HCT116 (cell line): ENCODE measurements around the gene DDI2. TPM values are rescaled to one million over a fixed set of nuclear protein-coding genes. Genes with fewer than 3 reads are reported as not detected.

ENCODE experiments used
- ATAC-seq: fragments of 200-7000 bp; cut with Tn5 transposase; 2 replicates; pipeline ENCODE4 v1.9.1; 2020; ENCODE audit warnings: mild to moderate bottlenecking, moderate library complexity
- BruUV-seq: library from RNA; stranded (reverse); fragments of 400-500 nt; replicated peaks from 2 replicates; lab custom pipeline; 2021; lab: Mats Ljungman, UMichigan
- CTCF ChIA-PET: fragments of 300-600 bp; sonication (Branson Sonifier 250); formaldehyde crosslinking; loops from one replicate; lab custom pipeline; 2021; ENCODE audit warnings: antibody characterized with exemption; lab: Charles Lee
- POLR2A ChIA-PET: fragments of 300-600, 350-600 bp; sonication (Branson Sonifier 250); formaldehyde crosslinking; loops from one replicate; lab custom pipeline; 2021; ENCODE audit warnings: antibody characterized with exemption; lab: Charles Lee
- RAD21 ChIA-PET, 2 experiments: fragments of 300-600 bp; sonication (Branson Sonifier 250); formaldehyde crosslinking; loops; one replicate each; lab custom pipeline; 2023; ENCODE audit warnings: low total read pairs in 2 of 2; ENCODE audit not compliant: uncharacterized antibody in 2 of 2, unreplicated experiment in 2 of 2, low non-redundant PET in 1 of 2; lab: Charles Lee
- DNase-seq: peaks from one replicate; pipeline ENCODE4 v3.0.0-alpha.2; 2010; ENCODE audit warnings: low read depth, low spot score
- H2AFZ ChIP-seq: fragments of 200-600 bp; shearing (Covaris generic), sonication (generic); 2 replicates; pipeline ENCODE4 v1.6.1; 2017; ENCODE audit warnings: low read depth, mixed run types, mixed read lengths, antibody characterized with exemption, low read length; ENCODE audit not compliant: poor library complexity, severe bottlenecking
- H3K27ac ChIP-seq: 2 replicates; pipeline ENCODE4 v1.5.1; 2012; ENCODE audit warnings: low read depth, low read length
- H3K27me3 ChIP-seq: fragments of 200-600 bp; sonication (generic); 2 replicates; pipeline ENCODE4 v1.6.1; 2016; ENCODE audit warnings: mixed run types, low read length, mixed read lengths; ENCODE audit not compliant: insufficient read depth
- H3K36me3 ChIP-seq, 2 experiments: fragments of 200-500 bp in 1 of 2; fragments of 200-600 bp in 1 of 2; sonication (Bioruptor generic) in 1 of 2; sonication (generic) in 1 of 2; 2 replicates each; pipeline versions ENCODE4 v1.5.1 to v1.6.1; 2014 to 2016; ENCODE audit warnings: low read length in 2 of 2, inconsistent platforms in 1 of 2, mixed read lengths in 1 of 2, mixed run types in 1 of 2; ENCODE audit not compliant: insufficient read depth in 2 of 2, control insufficient read depth in 1 of 2
- H3K4me1 ChIP-seq, 2 experiments: fragments of 200-600 bp in 1 of 2; sonication (generic) in 1 of 2; 2 replicates each; pipeline versions ENCODE4 v1.5.1 to v1.6.1; 2012 to 2017; ENCODE audit warnings: low read length in 2 of 2, inconsistent platforms in 1 of 2, mild to moderate bottlenecking in 1 of 2, mixed read lengths in 1 of 2, mixed run types in 1 of 2, moderate library complexity in 1 of 2; ENCODE audit not compliant: insufficient read depth in 2 of 2, control insufficient read depth in 1 of 2
- H3K4me2 ChIP-seq: fragments of 200-600 bp; sonication (generic); 2 replicates; pipeline ENCODE4 v1.6.1; 2017; ENCODE audit warnings: mixed run types, low read length, mixed read lengths
- H3K4me3 ChIP-seq, 2 experiments: fragments of 200-600 bp in 1 of 2; sonication (generic) in 1 of 2; replicated peaks in 1 of 2; 2 replicates each; pipeline ENCODE4 v1.5.1; 2011 to 2016; ENCODE audit warnings: low read length in 2 of 2, control low read depth in 1 of 2, low read depth in 1 of 2, mild to moderate bottlenecking in 1 of 2, mixed read lengths in 1 of 2, mixed run types in 1 of 2
- H3K79me2 ChIP-seq: fragments of 200-600 bp; sonication (generic); 2 replicates; pipeline ENCODE4 v1.6.1; 2017; ENCODE audit warnings: mild to moderate bottlenecking, mixed run types, low read length, moderate library complexity, mixed read lengths; ENCODE audit not compliant: insufficient read depth
- H3K9ac ChIP-seq: fragments of 200-600 bp; sonication (generic); 2 replicates; pipeline ENCODE4 v1.6.1; 2016; ENCODE audit warnings: low read length, mixed read lengths
- H3K9me2 ChIP-seq: fragments of 200-600 bp; sonication (generic), shearing (Covaris generic); 2 replicates; pipeline ENCODE4 v1.6.1; 2017; ENCODE audit warnings: mixed run types, mild to moderate bottlenecking, moderate library complexity; ENCODE audit not compliant: insufficient read depth
- H3K9me3 ChIP-seq, 2 experiments: fragments of 200-500 bp in 1 of 2; fragments of 200-600 bp in 1 of 2; sonication (Bioruptor generic) in 1 of 2; sonication (generic) in 1 of 2; 2 replicates each; pipeline ENCODE4 v1.6.1; 2014 to 2017; ENCODE audit warnings: low read length in 2 of 2, mixed read lengths in 2 of 2, inconsistent platforms in 1 of 2, low read depth in 1 of 2, mild to moderate bottlenecking in 1 of 2, mixed run types in 1 of 2, moderate library complexity in 1 of 2; ENCODE audit not compliant: control insufficient read depth in 1 of 2, insufficient read depth in 1 of 2
- H4K20me1 ChIP-seq: fragments of 200-600 bp; sonication (generic), shearing (Covaris generic); 2 replicates; pipeline ENCODE4 v1.6.1; 2017; ENCODE audit warnings: mixed run types, mild to moderate bottlenecking, moderate library complexity; ENCODE audit not compliant: insufficient read depth
- CEBPB ChIP-seq: IDR thresholded peaks from 2 replicates; pipeline ENCODE4 v1.6.1; 2012; ENCODE audit warnings: low read depth
- CTCF ChIP-seq, 3 experiments: fragments of 200-600 bp in 1 of 3; sonication (generic) in 1 of 3; IDR thresholded peaks in 2 of 3; conservative IDR thresholded peaks in 1 of 3; 2 replicates each; pipeline ENCODE4 v1.5.1; 2012 to 2017; ENCODE audit warnings: low read depth in 2 of 3, low read length in 2 of 3, antibody characterized with exemption in 1 of 3, borderline replicate concordance in 1 of 3, control low read depth in 1 of 3, mild to moderate bottlenecking in 1 of 3, mixed read lengths in 1 of 3, mixed run types in 1 of 3, moderate library complexity in 1 of 3; ENCODE audit not compliant: insufficient read depth in 1 of 3
- EZH2phosphoT487 ChIP-seq: fragments of 200-600 bp; IDR thresholded peaks from 2 replicates; pipeline ENCODE4 v1.6.1; 2018; ENCODE audit warnings: antibody characterized with exemption, borderline replicate concordance
- FOSL1 ChIP-seq: IDR thresholded peaks from 2 replicates; pipeline ENCODE4 v1.6.1; 2012; ENCODE audit warnings: low read depth
- JUND ChIP-seq: IDR thresholded peaks from 2 replicates; pipeline ENCODE4 v1.6.1; 2012
- POLR2AphosphoS5 ChIP-seq: IDR thresholded peaks from 2 replicates; pipeline ENCODE4 v1.6.1; 2011; ENCODE audit warnings: mild to moderate bottlenecking, low read depth, low read length, moderate library complexity
- RAD21 ChIP-seq: IDR thresholded peaks from 2 replicates; pipeline ENCODE4 v1.6.1; 2012; ENCODE audit warnings: low read depth, mild to moderate bottlenecking
- SP1 ChIP-seq: IDR thresholded peaks from 2 replicates; pipeline ENCODE4 v1.6.1; 2012; ENCODE audit warnings: low read depth
- SRF ChIP-seq: IDR thresholded peaks from 2 replicates; pipeline ENCODE4 v1.6.1; 2012; ENCODE audit warnings: low read depth
- YY1 ChIP-seq: IDR thresholded peaks from 2 replicates; pipeline ENCODE4 v1.6.1; 2011; ENCODE audit warnings: low read length, low read depth, moderate library complexity, mild to moderate bottlenecking; ENCODE audit not compliant: insufficient replicate concordance; ENCODE audit errors: extremely low read depth
- ZFX ChIP-seq: fragments of 450-650 bp; IDR thresholded peaks from 2 replicates; pipeline ENCODE4 v1.6.1; 2017
- ZNF274 ChIP-seq: fragments of 200-500 bp; sonication (Bioruptor generic); IDR thresholded peaks from 2 replicates; pipeline ENCODE4 v1.6.1; 2014; ENCODE audit warnings: mild to moderate bottlenecking, low read depth, low read length, inconsistent platforms
- intact Hi-C: fragments of 100-400 bp; cut with micrococcal nuclease; formaldehyde crosslinking; loops from 2 replicates; pipeline ENCODE4 v1.10.0; 2022
- total RNA-seq: library from RNA; stranded (reverse); gene quantifications from one replicate; pipeline ENCODE4 v1.2.1, GENCODE V29; 2021; ENCODE audit not compliant: unreplicated experiment

Gene DDI2
- total RNA-seq, 1 experiment from 2014 or later = 26.3 TPM

- no peak for DNase-seq
Observed at GRCh38 chr1:15702722-15703550, 85.7 kb downstream of the DDI2 start.

More at GRCh38 chr1:15702722-15703550, 85.7 kb downstream of the DDI2 start:
- peaks cover 21% of the 10 kb centered on the region; the same call in 1 of the 2 replicates for H3K79me2 ChIP-seq
- TF ChIP-seq JUND = no peak
- no peak for TF ChIP-seq ZFX
- no peak for TF ChIP-seq FOSL1
- no peak for TF ChIP-seq CEBPB
- no peak for TF ChIP-seq SP1
- peak; percentile 44; the same call in 1 of the 2 replicates for TF ChIP-seq RAD21
- TF ChIP-seq EZH2phosphoT487 = no peak
- no peak for TF ChIP-seq YY1
- no peak for TF ChIP-seq SRF
- peak; percentile 9 to 34 (median 21); a peak in 3 of 6 replicates for TF ChIP-seq CTCF (IDR thresholded peaks at IDR 0.05 in 2 of 3, conservative IDR thresholded peaks at IDR 0.05 in 1 of 3; ENCODE audit: borderline replicate concordance in 1 of 3, insufficient read depth in 1 of 3, low read depth in 2 of 3, low read length in 2 of 3)
- no peak for TF ChIP-seq POLR2AphosphoS5
- TF ChIP-seq ZNF274 = no peak
- no peak overlapping the region for H3K4me2 ChIP-seq
- H3K27ac ChIP-seq = no peak overlapping the region
- peak; percentile 92 for ATAC-seq
- ChIA-PET RAD21 (no interaction called here), POLR2A (no interaction called here), CTCF (no interaction called here)
- no TSS peak for BruUV-seq
- no peak overlapping the region for H3K9ac ChIP-seq
- H2AFZ ChIP-seq = no peak overlapping the region
- peaks cover 0 to 3% of the 10 kb centered on the region in 2 experiments; a peak in 1 of 4 replicates for H3K4me1 ChIP-seq
- no peaks in the 10 kb centered on the region for H3K36me3 ChIP-seq
- no peaks in the 10 kb centered on the region for H4K20me1 ChIP-seq
- no peaks in the 10 kb centered on the region for H3K27me3 ChIP-seq
- no peaks in the 10 kb centered on the region for H3K9me3 ChIP-seq
- H3K4me3 ChIP-seq = no peak overlapping the region
- no peaks in the 10 kb centered on the region for H3K9me2 ChIP-seq
- intact Hi-C loops = no loop called here
